Suprapubic skin (tissue), 4 donors: ENCODE measurements around the gene OR2C1. TPM values are rescaled to one million over a fixed set of nuclear protein-coding genes. Genes with fewer than 3 reads are reported as not detected.
A peak's percentile ranks its signal among the peaks of the same experiment; 100 is the strongest.

Source experiments
- DNase-seq, 2 donors: peaks; one replicate each; pipeline ENCODE4 v3.0.0-alpha.2; 2019; ENCODE audit warnings: low spot score in 2 of 2
- H3K27ac ChIP-seq: fragments of 200-600 bp; sonication (generic); one replicate; pipeline ENCODE4 v1.5.1; 2019
- H3K27me3 ChIP-seq: fragments of 200-600 bp; sonication (generic); one replicate; pipeline ENCODE4 v1.5.1; 2019
- H3K36me3 ChIP-seq: fragments of 200-600 bp; sonication (generic); one replicate; pipeline ENCODE4 v1.5.1; 2019
- H3K4me1 ChIP-seq: fragments of 200-600 bp; sonication (generic); one replicate; pipeline ENCODE4 v1.5.1; 2019
- H3K4me3 ChIP-seq: fragments of 200-600 bp; sonication (generic); one replicate; pipeline ENCODE4 v1.5.1; 2019; ENCODE audit warnings: mild to moderate bottlenecking
- H3K9me3 ChIP-seq: fragments of 200-600 bp; sonication (generic); one replicate; pipeline ENCODE4 v1.5.1; 2019
- EP300 ChIP-seq: sonication (generic); formaldehyde crosslinking; IDR thresholded peaks from one replicate; pipeline ENCODE4 v1.6.1; 2017; ENCODE audit warnings: antibody characterized with exemption
- POLR2A ChIP-seq, 2 donors: fragments of 450-650 bp; IDR thresholded peaks; one replicate each; pipeline ENCODE4 v1.6.1; 2017; ENCODE audit warnings: antibody characterized with exemption in 2 of 2, mild to moderate bottlenecking in 2 of 2, moderate library complexity in 2 of 2
- POLR2AphosphoS5 ChIP-seq, 3 donors: sonication (generic); formaldehyde crosslinking; IDR thresholded peaks; one replicate each; pipeline ENCODE4 v1.6.1; 2017; ENCODE audit warnings: antibody characterized with exemption in 3 of 3
- WGBS: methylation state at CpG from one replicate; pipeline ENCODE4 v1.1.5; 2018; 5-methylcytosine and 5-hydroxymethylcytosine counted together
- total RNA-seq, 4 donors: library from RNA; depleted of rRNA; stranded (reverse); fragments of >200 nt; gene quantifications; one replicate each; pipeline ENCODE4 v1.1.0, GENCODE V29; 2016
- TF ChIP-seq, protein P1 (sequence below), 2 donors: fragments of 200-600 bp in 1 of 2; fragments of 450-650 bp in 1 of 2; sonication (generic) in 1 of 2; IDR thresholded peaks; one replicate each; pipeline ENCODE4 v1.5.1; 2016 to 2019; ENCODE audit warnings: antibody characterized with exemption in 2 of 2, mild to moderate bottlenecking in 1 of 2, moderate library complexity in 1 of 2

The OR2C1 gene
- total RNA-seq, 4 donors from 2014 or later = 0.34 TPM; not detected in 3

DNA sequence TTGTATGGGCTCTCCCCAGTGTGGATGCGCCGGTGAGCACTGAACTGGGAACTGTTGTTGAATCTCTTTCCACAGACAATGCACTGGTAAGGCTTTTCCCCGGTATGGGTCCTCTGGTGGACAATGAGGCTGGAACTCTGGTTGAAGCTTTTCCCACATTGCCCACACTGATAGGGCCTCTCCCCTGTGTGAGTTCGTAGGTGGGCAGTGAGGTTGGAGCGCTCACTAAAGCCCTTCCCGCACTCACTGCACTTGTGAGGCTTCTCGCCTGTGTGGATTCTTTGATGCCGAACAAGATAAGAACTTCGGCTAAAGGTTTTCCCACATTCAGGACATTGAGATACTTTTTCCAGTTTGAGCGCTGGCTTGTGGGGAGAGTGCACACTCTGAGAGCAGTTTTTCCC is 27.4 kb downstream of the OR2C1 start:
- Histone ChIP-seq H3K36me3 (peaks cover 49% of the 10 kb centered on the region), H3K27ac (no peak overlapping the region), H3K4me3 (no peak overlapping the region), H3K27me3 (no peaks in the 10 kb centered on the region), H3K9me3 (peaks cover 75% of the 10 kb centered on the region), H3K4me1 (no peaks in the 10 kb centered on the region)
- TF ChIP-seq POLR2AphosphoS5 (IDR thresholded peaks at IDR 0.05) = no peak
- TF ChIP-seq POLR2A (IDR thresholded peaks at IDR 0.05) = no peak
- no peak for TF ChIP-seq EP300
- TF ChIP-seq, protein P1, sequence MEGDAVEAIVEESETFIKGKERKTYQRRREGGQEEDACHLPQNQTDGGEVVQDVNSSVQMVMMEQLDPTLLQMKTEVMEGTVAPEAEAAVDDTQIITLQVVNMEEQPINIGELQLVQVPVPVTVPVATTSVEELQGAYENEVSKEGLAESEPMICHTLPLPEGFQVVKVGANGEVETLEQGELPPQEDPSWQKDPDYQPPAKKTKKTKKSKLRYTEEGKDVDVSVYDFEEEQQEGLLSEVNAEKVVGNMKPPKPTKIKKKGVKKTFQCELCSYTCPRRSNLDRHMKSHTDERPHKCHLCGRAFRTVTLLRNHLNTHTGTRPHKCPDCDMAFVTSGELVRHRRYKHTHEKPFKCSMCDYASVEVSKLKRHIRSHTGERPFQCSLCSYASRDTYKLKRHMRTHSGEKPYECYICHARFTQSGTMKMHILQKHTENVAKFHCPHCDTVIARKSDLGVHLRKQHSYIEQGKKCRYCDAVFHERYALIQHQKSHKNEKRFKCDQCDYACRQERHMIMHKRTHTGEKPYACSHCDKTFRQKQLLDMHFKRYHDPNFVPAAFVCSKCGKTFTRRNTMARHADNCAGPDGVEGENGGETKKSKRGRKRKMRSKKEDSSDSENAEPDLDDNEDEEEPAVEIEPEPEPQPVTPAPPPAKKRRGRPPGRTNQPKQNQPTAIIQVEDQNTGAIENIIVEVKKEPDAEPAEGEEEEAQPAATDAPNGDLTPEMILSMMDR (IDR thresholded peaks at IDR 0.05) = no peak
- no peak for DNase-seq
- 95% methylated on average over 8 of the region's 10 CpGs for WGBS

DNA sequence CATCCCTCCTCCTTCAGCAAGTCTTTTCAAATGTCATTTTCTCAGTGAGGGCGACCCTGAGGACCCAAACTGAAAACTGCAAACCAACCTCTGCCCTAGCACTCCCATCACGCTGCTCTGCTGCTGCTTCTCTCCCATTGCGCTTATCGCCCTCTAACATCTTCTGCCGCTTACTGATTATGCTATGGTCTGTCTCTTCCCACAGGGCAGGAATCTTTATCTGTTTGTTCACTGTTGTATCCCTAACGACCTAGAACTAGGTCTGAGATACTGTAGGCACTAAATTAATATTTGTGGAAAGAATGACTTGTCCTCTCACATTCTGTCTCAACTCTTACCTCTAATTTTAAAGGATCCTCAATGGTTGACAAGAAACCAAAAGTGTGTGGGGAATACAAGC is 32.6 kb downstream of the OR2C1 start:
- no peak overlapping the region for H3K4me3 ChIP-seq
- H3K27me3 ChIP-seq = no peaks in the 10 kb centered on the region
- no peak for TF ChIP-seq POLR2AphosphoS5 (IDR thresholded peaks at IDR 0.05)
- no peak for TF ChIP-seq EP300
- TF ChIP-seq, protein P1 (IDR thresholded peaks at IDR 0.05) = no peak
- no peak for TF ChIP-seq POLR2A (IDR thresholded peaks at IDR 0.05)
- WGBS = 95% methylated on average over 6 of the region's 6 CpGs
- no peak for DNase-seq
- no peaks in the 10 kb centered on the region for H3K4me1 ChIP-seq
- H3K36me3 ChIP-seq = peaks cover 79% of the 10 kb centered on the region
- H3K9me3 ChIP-seq = peaks cover 50% of the 10 kb centered on the region
- H3K27ac ChIP-seq = no peak overlapping the region

DNA sequence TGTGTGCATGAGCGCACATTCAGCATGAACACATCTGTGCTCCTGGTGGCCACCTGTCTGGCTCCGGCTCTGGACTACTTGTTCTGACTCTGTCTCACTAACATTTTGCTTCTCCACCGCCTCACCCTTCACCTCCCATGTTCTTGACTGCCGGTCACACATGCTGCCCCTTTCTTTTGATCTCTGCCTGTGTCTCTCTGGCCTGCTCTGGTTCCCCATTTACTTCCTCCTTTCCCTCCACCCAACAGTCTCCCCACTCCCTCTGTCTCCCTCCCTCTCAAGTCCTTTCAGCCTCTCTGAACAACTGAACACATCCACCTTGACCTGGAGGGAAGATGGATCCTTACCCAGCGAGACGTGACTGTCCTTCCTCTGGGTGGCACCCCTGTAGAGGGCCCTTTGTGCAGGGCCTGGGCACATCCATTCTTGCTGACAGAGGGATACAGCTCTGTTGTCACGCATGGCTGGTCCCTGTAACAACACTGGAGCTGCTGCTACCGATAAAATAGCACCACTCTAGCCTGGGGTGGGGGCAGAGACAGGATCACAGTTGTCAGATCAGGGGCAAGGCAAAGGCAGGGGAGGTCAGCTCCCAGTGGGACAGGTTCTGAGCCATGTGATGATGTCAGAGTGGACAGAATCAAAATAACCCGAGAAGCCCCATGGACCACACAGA is 34.1 kb downstream of the OR2C1 start:
- Histone ChIP-seq H3K4me3 (no peak overlapping the region), H3K27me3 (no peaks in the 10 kb centered on the region), H3K36me3 (peaks cover 79% of the 10 kb centered on the region), H3K9me3 (peaks cover 40% of the 10 kb centered on the region), H3K4me1 (no peaks in the 10 kb centered on the region), H3K27ac (no peak overlapping the region)
- 82% methylated on average over 9 of the region's 9 CpGs for WGBS
- no peak for DNase-seq
- TF ChIP-seq POLR2A (IDR thresholded peaks at IDR 0.05) = no peak
- no peak for TF ChIP-seq EP300

DNA sequence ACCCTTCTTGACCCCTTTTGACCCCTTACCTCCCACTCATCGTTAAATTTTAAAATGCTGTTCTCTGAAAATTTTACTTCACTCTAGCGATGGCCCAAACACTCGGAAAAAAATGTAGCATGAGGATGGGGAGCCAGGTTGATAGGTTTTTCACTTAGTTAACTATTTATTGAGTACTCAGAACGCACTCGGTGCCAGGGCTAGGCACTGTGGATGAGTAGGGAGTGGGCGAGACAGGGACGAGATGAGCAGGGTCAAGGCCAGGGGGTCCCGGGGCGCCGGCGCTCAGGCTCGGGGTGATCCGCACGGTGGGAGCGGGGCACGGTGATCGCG is 44.7 kb downstream of the OR2C1 start:
- WGBS = 1% methylated on average over 12 of the region's 18 CpGs
- no peaks in the 10 kb centered on the region for H3K27me3 ChIP-seq
- H3K4me1 ChIP-seq = peaks cover 16% of the 10 kb centered on the region
- peaks cover 45% of the 10 kb centered on the region for H3K36me3 ChIP-seq
- TF ChIP-seq POLR2AphosphoS5 (IDR thresholded peaks at IDR 0.05) (no peak), EP300 (no peak), POLR2A (IDR thresholded peaks at IDR 0.05) (no peak)
- TF ChIP-seq, protein P1 (IDR thresholded peaks at IDR 0.05) = no peak
- peaks cover 23% of the 10 kb centered on the region for H3K9me3 ChIP-seq
- DNase-seq = no peak
- peak overlapping the region; percentile 87 for H3K27ac ChIP-seq
- H3K4me3 ChIP-seq = peak overlapping the region; percentile 95

DNA sequence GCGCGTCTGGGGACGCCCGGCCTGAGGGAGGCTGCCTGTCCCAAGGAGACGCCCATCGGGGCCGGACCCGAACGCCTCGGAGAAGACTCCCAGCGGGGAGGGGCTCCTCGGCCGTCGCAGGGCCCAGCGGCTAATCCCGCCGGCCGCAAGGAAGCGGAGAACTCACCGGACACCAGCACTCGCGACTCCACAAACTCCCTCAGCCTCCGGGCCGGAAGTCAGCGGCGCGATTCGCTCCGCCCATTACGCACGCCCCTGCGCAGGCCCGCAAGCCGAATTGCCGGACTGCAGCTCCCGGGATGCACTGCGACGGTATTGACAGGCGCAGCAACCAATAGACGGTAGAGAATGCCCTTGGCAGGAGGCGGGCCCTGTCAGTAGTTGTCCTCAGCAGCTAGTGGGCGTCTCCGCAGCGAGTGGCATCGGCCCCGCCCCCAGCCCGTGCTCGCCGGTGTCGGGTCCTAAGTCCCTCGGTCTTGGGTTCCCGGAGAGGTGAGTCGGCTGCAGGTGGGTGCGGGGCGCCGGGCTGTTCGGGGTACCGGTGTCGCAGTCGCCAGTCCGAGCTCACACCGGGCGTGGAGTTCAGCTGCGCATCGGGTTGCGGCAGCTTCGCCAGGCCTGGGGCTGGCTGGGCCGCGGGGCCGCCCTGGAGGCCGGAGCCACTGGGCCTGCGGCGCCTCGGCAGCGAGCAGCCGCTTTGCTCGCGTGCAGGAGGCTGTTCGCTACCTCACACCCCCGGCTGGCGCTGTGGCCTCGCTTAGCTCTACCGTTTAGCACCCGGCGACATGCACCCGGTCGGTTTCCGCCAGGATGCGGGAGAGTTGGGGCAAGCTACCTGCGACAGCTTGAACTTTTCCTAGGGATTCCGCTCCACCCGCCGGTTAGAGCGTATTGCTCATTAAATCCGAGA is 45.3 kb downstream of the OR2C1 start, which contains the start of the genes ZNF174 and ZSCAN32:
Gene ZNF174 (plus strand): TSS at position 437 of the 910 bp plus-strand sequence. CDS start 790 bp downstream, outside the sequence.
Gene ZSCAN32 (minus strand): TSS at position 226 of the 910 bp plus-strand sequence. CDS start 3,447 bp downstream, outside the sequence.
- Histone ChIP-seq H3K4me3 (peak within 1 kb of the TSS; percentile 95), H3K9me3 (peaks cover 24% of the 10 kb centered on the region), H3K4me1 (peaks cover 16% of the 10 kb centered on the region), H3K27ac (peak within 1 kb of the TSS; percentile 87), H3K27me3 (no peaks in the 10 kb centered on the region), H3K36me3 (peaks cover 45% of the 10 kb centered on the region)
- WGBS = 0% methylated on average over 26 of the region's 95 CpGs
- peak; percentile 98 to 99 for DNase-seq
- no peak for TF ChIP-seq EP300
- TF ChIP-seq POLR2AphosphoS5 (IDR thresholded peaks at IDR 0.05) = peak in 1 of 3 donors; percentile 78
- TF ChIP-seq POLR2A (IDR thresholded peaks at IDR 0.05) = peak in 1 of 2 donors; percentile 25
- TF ChIP-seq, protein P1 (IDR thresholded peaks at IDR 0.05) = no peak
